Stimulated activated CD4-positive, alpha-beta T cell treated with anti-CD3 and anti-CD28 coated beads, Interleukin-12 subunit alpha, Interleukin-12 subunit beta, amount 100 ng/mL, for 24 hours (primary cell): ENCODE results near the gene GPC1.
"Not testable (repeated sequence)": the region's sequence is repeated elsewhere in the genome, so short reads cannot be mapped to it uniquely, and the experiment has no call there.

Experiments used
- DNase-seq, 2 experiments: peaks; one replicate each; pipeline ENCODE4 v3.0.0-alpha.2; 2020; ENCODE audit warnings: low read depth in 2 of 2

The GPC1 gene, protein sequence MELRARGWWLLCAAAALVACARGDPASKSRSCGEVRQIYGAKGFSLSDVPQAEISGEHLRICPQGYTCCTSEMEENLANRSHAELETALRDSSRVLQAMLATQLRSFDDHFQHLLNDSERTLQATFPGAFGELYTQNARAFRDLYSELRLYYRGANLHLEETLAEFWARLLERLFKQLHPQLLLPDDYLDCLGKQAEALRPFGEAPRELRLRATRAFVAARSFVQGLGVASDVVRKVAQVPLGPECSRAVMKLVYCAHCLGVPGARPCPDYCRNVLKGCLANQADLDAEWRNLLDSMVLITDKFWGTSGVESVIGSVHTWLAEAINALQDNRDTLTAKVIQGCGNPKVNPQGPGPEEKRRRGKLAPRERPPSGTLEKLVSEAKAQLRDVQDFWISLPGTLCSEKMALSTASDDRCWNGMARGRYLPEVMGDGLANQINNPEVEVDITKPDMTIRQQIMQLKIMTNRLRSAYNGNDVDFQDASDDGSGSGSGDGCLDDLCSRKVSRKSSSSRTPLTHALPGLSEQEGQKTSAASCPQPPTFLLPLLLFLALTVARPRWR

GRCh38 chr2:240435457-240435947 lies at the start of gene GPC1:
Gene GPC1 (plus strand): TSS chr2:240435663. CDS start chr2:240435919, 256 bp downstream.
- DNase-seq: peak in 1 of 2 experiments; percentile 37

DNA sequence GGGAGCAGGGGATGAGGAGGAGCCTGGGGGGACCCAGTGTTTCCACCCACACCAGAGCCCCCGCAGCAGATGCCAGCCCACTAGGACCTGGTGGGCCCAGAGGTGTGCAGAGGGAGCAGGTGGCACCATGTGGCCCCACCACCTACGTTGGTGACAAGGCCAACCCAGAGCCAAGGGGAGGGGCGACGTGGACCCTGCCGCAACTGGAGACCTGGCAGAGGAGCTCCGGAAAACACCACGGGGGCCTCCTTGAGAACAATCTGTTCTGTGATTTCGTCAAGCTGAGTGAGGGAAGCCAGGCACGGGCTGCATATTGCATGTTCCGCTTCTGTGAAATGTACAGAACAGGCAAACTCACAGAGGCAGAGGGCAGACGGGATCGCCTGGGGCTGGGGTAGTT lies 49.1 kb upstream of the GPC1 start:
- DNase-seq: no peak

GRCh38 chr2:240386743-240387142 lies 48.7 kb upstream of the GPC1 start:
- DNase-seq: not testable (repeated sequence)

GRCh38 chr2:240387325-240387668 lies 48.2 kb upstream of the GPC1 start:
- no peak for DNase-seq

DNA sequence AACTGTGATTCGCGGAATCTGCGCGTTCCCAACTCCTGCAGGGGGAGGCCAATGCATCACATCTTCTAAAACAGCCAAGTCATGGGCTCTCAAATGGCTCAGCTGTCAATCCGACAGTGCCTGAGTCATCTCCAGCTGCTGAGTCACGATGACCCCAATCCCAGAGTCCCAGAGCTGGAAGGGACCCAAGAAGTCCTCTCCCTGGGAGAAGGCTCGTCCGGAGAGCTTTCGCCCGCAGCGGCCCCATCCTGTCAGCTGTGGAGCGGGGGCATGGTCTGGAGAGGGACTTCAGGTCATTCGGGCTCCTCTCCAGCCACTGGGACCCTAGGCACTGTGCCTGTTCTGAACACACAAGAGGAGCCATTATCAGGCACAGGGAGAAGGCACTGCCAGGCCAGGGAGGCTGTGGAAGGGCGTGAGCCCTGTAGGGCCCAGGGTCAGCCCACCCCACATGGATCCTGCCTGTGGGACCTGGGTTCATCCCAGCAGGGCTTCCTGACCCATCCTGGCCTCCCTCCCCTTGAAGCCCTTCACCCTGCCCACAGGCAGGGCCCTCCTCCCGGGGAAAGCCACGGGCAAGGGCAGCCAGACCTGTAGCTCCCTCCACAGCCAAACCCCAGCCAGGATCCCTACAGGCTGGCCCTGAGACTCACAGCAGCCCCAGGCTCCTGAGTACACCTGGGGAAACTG lies 47.6 kb upstream of the GPC1 start:
- DNase-seq: no peak

DNA sequence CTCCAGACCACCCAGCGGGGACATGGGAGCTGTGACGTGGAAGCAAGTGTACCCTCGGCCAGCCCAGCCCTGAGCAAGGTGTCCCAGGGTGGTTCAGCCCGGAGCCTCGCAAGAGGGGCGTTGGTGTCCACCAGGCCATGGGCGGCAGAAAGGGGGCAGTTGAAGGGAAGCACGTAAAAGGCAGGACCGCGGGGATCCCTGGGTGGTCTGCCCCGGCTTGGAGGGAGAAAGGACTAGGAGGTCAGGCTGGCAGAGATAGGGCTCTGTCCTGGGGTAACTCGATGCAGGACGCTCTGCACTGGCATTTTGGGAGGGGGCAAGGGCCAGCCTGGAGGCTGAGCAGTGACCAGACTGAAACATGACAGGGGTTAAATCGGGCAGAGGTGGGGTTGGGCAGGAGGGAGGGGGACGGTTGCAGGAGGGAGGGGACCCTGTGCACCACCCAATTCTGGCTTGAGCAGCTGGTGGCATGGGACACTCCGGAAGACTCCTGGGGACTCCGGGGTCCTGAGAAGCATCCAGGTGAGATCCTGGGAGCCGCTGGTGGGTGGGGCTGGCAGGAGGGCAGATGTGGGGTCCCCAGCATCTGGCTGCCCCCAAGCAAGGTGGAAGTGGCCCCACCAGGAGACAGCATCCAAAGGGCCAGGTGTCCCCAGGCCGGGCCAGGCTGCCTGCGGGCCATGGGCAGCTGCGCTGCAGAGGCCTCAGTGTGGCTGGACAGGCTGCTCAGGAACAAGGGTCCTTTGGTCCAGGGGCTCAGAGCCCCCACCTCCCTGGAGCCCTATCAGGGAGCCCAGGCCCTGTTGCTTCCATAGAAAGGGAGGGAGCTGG lies 46.8 kb upstream of the GPC1 start:
- no peak for DNase-seq

- DNase-seq: no peak
These were observed 46.1 kb upstream of the GPC1 start for GRCh38 chr2:240389302-240389805.

DNA sequence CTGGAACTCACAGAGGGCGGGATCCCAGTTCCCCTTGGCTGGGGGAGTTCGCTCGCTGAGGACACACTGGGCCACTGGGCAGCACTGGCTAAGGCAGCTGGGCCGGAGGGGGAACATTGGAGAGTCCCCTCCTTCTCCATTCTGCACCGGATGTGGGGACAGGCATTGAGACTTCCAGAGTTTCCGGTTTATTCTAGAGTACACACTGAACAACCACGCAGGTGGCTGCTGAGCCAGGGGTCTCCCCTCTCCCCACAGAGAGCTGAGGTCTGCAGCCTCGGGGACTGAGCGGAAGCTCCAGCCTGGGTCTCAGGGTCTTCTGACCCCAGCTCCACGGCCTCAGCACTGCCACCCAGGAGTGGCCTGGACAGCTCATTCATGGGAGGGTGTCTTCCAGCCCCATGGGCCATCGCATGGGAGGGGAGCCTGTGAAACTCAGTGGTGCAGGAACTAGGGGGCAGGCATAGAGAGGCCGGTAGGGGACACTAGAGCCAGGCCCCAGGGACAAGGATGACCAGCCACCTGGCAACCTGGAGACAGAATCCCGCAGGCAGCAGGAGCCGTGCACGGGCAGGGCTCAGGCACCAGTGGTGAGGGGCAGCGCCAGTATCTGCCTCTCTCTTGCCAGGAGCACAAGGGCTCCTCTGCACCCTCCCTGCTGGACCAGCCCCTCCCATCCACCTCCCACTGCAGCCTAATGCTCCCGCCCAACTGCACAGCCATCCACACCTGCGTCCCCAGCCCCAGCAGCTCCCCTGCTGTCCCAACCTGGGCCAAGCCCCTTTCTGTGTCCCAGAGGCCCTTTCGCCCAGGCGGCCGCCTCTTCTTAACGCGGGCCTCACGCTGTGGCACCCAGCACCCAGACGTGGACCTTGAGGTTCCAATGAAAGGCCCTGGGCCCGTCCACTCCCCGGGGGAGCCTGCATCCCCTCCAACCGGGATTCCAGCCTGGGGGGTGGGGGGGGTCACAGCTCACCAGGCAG lies 45.1 kb upstream of the GPC1 start:
- no peak for DNase-seq

DNA sequence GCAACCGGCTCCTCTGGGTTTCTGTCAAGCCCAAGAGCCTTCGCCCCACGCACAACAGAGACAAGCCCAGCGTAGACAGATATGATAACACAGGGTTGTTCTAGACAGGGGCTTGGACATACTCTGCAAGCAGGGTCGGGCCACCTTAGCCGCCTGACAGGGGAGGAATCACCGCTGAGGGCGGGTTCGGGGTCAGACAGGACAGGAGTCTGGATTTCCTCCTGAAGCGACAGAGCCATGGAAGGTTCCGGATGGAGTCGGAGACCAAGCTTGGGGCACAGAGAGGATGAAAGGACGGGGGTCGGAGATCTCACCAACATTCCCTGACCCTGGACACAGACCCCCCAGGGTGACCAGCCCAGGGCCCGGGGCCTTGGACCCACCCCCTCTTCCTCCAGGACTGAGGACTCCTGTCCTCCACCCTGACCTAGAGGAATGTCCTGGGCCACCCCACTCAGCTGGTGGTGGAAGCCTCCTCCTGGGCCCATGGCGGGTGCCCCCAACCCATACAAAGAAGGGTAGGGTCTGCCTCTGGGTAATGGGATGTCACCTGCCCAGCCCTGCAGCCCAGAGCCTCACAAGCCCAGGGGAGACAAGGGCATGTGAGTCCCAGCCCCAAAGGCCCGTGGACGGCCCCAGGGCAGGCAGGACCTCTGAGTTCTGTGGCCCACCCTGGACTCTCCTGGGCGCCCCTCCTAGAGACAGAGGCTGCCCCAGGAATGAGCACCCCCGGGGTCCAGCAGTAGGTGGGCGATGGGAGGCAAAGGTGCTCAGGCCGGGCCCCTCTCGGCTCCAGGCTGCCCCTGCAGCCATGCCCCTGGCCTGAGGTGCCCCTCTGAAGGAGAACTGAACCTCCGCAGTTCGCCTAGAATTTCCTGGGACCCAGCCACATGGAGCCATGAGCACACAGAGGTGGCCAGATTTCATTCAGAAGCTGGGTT lies 44.1 kb upstream of the GPC1 start:
- no peak for DNase-seq

DNA sequence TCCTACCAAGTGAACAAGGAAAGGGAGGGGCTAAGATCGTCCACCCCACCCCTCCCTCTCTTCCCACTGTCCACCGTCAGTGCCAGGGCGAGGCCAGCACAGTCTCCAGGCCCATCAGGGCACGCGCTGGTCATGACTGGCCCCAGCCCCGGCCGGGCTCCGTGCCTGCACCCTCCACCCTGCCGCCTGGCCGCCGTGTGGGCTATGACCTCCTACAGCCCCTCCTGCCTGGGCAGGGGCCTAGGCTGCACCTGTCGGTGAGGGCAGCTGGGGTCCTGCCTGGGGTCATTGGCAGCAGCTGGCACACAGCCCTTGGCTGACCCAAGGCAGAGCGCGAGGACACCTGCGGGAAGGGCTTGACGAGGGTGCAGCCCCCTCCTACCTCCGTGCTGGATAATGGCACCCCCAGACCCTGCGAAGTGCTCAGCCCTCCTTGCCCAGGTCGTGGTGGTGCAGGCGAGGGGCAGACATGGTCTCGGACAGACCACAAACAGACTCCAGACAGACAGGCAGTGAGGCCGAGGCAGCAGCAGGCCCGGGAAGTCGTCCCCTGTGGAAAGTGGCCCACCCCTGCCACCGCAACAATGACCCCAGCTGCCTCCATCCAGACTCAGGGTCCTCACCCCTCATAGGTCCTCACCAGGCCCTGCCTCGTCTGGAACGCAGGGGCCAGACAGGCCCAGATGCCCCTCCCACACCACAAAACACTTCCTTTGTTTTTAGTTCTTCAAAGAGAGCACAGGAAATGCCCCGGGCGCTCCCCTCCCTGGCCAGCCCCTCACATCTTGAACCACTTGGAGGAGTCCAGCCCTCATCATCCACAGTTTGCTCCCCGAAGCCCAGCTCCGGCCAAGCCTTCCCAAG lies 43.1 kb upstream of the GPC1 start:
- DNase-seq: no peak

DNA sequence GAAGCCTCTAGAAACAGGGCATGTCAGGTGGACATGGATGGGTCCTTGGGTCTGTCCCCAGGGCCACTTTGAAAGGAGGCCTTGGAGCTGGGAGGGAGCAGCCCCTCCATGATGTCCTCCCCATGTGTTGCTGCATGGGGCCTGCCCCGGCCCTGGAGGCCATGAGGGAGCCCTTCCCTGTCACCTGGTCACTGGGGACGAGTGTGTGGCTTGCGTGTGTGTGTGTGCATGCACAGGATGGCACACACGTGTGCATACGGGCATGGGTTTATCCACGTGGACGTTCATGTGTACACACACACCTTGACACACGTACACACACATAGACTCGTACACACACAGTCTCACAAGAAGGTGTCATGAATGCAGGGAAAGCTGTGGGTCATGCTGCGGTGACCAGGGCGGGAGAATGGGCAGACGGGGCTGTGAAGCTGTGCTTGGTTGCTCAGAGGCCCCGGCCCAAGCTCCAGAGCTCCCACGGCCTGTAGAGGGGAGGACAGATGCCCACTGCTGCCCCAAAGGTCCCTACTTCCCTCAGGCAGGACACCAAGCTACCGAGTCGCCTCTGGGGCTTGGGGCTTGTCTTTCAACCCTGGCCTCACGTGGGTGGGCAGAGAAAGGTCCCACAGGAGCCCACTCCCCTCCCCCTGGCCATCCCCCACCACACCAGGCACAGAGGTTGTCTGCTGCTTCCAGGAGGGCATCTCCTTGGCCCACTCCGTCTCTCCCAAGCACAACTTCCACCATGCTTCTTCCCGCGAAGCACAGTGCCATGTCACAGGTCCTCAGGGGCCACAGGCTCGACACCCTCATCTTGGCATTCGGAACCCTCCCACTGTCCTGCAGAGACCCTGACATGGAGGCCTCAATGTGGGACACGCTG lies 42.3 kb upstream of the GPC1 start:
- DNase-seq: no peak

GRCh38 chr2:240393831-240394410 lies 41.5 kb upstream of the GPC1 start:
- DNase-seq: no peak

DNA sequence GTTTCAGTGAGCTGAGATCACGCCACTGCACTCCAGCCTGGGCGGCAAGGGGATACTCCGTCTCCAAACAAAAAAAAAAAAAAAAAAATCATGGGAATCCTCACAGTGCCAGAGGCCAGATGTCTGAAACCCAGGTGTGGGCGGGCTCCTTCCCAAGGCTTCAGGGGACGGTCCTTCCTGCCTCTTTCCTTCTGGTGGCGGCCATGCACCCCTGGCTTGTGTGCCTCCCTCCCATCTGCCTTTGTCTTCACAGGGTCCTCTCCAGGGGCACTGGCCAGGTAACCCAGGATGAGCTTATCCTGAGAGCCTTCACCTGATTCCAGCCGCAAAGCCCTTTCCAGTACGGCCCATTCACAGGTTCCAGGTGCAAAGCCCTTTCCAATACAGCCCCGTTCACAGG lies 40.9 kb upstream of the GPC1 start:
- no peak for DNase-seq

GRCh38 chr2:240395448-240395847 lies 40.0 kb upstream of the GPC1 start:
- DNase-seq: no peak

DNA sequence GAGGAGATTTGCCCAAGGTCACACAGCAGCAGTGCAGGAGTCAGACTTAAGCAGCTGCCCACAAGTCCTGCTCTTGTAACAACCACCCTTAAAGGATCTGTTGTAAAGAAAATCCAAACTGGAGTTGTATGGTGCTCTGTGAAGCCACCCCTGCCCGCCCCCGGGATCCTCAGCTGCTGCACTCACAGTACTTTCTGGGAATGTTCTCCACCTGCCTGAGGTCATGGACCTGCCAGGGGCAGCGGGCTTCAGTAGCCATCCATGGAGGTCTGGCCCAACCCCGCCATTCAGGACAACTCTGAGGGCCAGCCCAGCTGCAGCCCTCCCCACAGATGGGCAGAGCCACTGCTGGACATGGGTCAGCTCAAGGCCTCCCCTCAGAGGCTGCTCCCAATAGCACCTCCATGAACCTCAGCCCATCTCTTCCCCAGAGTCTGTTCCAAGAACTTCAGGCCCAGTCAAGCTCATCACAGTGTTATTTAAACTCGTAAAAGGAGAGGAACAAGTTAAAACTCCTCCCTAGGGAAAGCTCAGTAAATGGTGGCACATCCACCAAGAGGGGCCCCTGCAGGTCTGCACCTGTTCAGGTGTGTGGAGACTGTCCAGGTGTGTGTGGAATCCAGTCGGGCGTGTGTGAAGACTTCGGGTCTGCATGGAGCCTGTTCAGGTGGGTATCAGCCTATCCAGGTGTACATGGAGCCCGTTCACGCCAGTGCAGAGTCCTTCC lies 39.4 kb upstream of the GPC1 start:
- DNase-seq: no peak
